ENCODE results near the gene ZFTA.
"Not testable (repeated sequence)": the region's sequence is repeated elsewhere in the genome, so short reads cannot be mapped to it uniquely, and the experiment has no call there.

Gene ZFTA

DNA sequence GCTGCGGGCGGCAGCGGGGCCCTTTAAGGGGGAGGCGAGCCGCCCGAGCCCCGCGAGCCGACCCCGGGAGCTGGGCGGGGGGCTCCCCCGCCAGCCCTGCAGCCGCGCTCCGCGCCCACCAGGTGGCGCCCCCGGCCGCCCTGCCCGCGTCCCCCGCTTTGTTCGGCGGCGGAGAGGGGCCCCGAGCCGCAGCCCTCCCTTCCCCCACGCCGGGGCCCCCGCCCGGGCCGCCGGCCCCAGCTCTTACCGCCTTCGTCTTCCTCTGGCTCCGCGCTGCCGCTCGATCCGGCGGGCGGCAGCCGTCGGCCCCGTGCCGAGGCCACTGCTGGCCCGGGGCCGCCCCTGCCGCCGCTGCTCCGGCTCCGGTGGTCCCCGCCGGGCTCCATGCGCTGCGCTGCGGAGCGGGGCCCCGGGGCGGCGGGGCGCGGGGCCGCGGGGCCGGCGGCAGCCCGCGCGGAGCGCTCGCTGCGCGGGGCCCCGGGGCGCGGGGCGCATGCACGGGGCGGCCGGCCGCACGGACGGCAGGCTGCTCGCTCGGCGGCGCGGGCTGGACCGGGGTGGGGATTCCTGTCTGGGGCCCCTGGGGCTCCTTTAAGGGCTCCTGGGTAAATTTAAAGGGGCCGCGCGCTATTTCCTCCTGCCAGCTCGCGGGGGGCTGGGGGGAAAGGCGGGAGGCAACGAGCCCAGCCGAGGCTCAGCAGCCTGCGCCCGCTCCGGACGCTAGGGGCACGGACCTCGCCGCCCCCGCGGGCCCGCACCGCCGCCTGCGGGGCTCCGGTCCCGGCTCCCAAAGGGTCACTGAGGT, at the start of gene ZFTA:
Gene ZFTA (minus strand): TSS at position 539 of the 805 bp plus-strand sequence. CDS start 153 bp downstream, at position 386.
- DNase-seq (ENCODE audit: low spot score): peak; percentile 42

DNA sequence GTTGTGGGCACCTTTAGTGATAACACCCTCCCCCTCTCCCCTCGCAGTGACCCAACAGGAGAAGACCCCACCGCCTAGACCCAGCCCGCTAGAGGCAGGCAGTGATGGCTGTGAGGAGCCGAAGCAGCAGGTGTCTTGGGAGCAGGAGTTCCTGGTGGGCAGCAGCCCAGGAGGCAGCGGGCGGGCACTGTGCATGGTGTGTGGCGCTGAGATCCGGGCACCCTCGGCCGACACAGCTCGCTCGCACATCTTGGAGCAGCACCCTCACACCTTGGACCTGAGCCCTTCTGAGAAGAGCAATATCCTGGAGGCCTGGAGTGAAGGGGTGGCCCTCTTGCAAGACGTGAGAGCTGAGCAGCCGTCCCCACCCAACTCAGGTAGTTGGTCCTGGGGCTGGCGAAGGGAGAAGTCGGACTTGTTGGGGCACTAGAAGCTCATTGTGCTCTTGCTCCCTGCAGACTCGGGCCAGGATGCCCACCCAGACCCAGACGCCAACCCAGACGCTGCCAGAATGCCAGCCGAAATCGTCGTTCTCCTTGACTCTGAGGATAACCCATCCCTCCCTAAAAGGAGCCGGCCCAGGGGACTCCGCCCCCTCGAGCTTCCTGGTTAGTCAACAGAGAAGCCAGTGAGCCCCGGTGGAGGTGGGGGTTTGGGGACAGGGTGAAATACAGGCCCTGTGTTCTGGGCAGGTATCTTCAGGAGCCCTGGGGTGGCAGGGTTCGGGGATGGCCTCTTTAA, 49.4 kb upstream of the ZFTA start:
- no peak for DNase-seq (ENCODE audit: low spot score)

DNA sequence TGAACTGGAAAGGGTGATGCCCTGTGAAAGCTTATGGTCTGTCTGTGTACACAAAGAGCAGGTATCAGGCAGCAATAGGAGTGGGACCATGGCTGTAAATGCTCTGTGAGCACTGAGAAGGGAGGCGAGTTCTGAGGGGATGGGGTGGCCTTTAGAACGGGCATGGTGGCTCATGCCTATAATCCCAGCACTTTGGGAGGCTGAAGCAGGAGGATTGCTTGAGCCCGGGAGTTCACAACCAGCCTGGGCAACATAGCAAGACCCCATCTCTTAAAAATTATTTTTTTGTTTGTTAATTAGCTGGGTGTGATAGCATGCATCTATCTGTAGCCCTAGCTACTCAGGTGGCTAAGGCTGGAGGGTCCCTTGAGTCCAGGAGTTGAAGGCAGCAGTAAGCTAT, 48.2 kb upstream of the ZFTA start:
- no peak for DNase-seq (ENCODE audit: low spot score)

DNA sequence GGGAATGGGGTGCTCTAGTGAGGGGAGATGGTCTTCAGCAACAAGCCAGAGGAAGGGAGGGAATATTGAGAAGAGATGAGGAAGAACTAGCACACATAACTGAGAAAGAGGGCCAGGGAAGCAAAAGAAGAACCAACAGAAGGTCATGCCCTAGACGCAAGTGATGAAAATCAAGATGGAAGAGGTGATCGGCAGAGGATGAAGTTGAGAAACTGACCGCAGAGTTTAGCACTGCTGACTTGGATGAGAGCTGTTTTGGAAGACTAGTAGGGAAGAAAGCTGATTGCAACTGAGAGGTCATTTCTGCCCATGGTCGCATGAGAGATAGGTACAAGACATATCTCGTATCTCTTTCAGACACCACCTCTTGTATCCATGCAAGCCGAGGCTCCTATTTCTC, 47.6 kb upstream of the ZFTA start:
- no peak for DNase-seq (ENCODE audit: low spot score)

DNA sequence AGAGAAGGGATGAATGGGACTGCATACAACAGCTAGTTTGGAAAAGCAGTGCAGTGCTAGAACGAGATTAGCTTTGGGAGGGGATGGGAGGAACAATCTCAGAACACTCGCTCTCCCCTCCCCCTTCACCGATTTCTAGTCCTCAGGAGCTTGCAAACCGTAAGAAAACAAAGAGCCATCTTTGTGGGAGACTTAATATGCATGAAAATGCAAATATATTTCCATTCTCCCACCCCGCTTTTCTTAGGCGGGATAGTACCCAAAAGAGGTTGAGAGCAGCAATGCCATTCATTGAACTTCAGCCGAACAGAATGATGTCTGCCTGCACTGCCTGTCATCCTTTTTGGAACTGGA, 45.8 kb upstream of the ZFTA start:
- no peak for DNase-seq (ENCODE audit: low spot score)

DNA sequence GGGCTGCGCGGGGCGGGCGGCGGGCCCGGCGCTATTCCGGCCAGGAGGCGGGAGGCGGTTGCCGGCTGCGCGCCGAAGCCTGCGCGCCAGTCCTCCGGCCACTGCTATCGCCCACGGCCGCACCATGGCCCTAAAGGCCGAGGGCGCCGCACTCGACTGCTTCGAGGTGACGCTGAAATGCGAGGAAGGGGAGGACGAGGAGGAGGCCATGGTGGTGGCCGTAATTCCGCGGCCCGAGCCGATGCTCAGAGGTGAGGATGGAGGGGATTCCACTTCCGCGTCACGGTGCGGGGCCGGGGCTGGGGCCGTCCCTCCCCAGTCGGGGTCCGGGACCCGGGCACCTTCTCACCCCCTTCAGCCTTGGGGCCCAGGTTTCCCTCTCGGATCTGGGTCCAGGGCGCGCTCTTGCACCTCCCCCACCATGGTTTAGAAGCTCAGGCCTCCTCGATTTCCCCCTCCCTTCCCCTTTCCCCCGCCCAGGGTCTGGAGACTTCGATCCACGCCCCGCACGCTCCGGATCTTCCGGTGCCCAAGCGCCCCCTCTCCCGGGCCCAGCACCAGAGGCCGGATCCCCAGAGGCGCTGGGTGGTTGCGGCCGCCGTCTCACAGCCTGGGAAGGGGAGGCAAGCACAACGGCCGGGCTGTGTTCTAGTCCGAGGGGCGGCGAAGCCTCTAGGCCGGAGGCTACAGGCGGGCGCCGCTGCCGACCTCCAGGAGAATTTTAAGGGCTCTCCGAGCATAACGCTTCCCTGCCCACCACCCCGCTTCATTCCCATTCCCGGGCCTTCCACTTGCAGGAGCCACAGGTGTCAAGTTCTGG, 45.2 kb upstream of the ZFTA start:
- DNase-seq (ENCODE audit: low spot score): no peak

DNA sequence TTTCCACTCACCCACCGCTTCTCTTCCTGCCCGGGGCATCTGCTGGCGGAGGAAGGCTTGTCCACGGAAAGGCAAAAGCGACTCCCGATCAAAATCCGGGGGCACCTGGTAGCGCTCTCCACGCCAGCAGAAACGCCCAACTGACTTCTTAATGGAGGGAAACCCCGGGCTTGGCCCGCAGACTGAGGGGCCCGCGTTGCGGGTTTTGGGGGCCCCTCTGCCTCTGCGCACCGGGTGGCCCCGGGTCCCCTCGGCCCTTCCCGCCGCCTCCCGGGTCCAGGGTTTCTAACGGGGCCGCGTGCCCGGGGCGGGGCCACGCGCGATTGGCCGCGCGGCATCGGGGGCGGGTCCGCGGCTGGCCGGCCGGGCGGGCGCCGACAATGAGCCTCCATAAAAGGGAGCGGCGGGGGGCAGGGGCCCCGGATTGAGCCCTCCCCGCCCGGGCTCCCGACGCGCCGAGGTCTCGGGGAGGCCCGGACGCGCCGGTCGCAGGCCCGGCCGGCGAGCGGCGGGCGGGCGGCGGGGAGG, 44.5 kb upstream of the ZFTA start, which contains the start of gene SPINDOC:
Gene SPINDOC (plus strand): TSS at position 422 of the 528 bp plus-strand sequence. CDS start 231 bp downstream, outside the sequence.
- DNase-seq (ENCODE audit: low spot score): peak; percentile 71

DNA sequence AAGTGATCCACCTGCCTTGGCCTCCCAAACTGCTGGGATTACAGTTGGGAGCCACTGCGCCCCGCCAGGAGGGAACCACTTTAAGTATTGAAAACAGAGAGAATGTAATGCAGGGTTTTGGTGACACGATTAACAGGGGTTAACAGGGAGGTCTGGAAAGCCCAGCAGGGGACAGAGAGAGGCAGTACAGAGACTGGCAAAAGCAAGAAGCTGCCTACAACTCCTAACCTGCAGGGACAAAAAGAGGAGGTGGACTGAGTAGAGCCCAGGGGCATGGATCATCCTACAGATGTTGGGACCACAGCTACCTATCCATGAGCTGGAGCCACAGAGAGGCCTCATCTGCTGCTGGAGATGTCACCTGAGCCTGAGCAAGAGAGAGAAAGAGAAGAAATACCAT, 42.9 kb upstream of the ZFTA start:
- DNase-seq (ENCODE audit: low spot score): no peak

DNA sequence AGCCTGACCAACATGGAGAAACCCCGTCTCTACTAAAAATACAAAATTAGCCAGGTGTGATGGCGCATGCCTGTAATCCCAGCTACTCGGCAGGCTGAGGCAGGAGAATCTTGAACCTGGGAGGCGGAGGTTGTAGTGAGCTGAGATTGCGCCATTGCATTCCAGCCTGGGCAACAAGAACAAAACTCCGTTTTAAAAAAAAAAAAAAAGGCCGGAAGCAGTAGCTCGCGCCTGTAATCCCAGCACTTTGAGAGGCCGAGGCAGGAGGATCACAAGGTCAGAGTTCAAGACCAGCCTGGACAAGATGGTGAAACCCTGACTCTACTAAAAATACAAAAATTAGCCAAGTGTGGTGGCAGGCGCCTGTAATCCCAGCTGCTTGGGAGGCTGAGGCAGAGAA, 41.8 kb upstream of the ZFTA start:
- not testable (repeated sequence) for DNase-seq (ENCODE audit: low spot score)

DNA sequence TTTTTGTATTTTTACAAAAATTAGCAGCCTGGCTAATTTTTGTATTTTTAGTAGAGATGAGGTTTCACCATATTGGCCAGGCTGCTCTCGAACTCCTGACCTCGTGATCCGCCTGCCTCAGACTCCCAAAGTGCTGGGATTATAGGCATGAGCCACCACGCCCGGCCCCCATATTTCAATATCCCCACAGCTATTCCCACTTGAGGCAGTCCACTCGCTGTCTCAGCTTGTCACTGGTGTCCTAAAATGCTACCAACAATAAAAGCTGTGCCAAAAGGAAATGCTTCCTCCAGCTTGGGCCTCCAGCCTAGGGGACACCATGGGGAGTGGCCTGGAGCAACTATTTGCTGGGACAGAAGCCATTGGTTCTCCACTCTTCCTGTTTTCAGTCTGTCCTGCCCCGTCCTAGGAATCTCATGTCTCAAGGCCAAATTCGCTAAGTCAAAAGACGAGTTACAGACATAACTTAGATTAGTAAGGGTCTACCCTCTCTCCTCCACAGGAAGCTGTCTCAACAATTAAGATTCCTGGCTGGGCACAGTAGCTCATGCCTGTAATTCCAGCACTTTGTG, 37.4 kb upstream of the ZFTA start:
- peak; percentile 63 for DNase-seq (ENCODE audit: low spot score)

DNA sequence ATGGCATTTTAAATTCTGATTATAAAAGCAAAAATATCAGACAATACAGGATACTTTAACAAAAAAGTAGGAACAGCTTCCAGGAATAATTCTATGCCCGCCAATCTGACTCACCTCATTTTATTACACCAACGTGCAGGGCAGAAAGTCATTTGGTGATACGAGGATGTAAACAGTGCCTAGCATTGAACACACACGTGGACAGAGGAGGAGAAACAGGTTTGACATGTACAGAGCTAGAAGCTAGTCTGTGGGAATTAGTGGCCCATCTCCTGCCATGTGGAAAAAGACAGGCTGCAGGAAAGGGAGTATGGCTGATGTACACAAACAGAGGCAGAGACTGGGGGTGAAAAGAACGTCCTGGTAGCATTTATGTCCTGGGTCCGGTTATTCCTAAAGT, 35.7 kb upstream of the ZFTA start:
- no peak for DNase-seq (ENCODE audit: low spot score)

DNA sequence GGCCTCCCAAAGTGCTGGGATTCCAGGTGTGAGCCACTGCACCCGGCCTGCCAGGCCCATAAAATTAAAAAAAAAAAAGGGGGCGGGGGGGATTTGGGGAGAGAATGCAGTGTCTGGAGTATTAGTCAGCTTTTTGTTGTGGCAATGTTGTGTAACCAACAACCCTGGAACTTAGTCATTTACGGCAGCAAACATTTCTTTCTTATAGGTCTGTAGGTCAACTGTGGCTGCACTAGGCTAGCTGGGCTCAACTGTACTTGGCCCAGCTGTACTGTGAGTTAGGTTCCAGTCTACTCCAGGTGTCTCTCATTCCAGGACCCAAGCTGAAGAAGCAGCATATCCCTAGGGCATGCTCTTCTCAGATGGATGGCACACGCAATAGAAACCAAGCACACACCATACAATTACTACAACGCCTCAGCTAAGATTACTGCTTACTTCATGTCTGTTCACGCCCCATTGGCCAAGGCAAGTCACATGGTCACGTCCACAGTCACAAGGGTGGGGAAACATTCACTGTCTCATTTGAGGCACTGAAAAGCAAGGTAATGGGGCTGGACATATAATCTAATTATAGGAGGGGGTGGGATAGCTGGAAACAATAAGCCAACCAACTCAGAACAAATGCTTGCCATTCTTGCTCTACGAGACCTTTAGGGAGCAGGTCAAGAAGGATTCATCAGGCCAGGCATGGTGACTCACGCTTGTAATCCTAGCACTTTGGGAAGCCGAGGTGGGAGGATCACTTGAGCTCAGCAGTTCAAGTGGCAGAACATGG, 34.3 kb upstream of the ZFTA start:
- DNase-seq (ENCODE audit: low spot score): no peak

DNA sequence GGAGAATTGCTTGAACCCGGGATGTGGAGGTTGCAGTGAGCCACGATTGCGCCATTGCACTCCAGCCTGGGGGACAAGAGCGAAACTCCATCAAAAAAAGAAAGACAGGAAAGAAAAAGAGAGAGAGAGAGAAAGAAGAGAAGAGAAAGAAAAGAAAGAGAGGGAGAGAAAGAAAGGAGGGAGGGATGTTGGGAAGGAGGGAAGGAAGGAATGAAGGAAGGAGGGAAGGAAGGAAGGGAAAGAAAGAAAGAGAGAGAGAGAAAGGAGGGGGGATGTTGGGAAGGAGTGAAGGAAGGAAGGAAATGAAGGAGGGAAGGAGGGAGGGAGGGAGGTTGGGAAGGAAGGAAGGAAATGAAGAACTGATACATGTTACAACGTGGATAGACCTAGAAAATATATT, 32.3 kb upstream of the ZFTA start:
- DNase-seq (ENCODE audit: low spot score): no peak

DNA sequence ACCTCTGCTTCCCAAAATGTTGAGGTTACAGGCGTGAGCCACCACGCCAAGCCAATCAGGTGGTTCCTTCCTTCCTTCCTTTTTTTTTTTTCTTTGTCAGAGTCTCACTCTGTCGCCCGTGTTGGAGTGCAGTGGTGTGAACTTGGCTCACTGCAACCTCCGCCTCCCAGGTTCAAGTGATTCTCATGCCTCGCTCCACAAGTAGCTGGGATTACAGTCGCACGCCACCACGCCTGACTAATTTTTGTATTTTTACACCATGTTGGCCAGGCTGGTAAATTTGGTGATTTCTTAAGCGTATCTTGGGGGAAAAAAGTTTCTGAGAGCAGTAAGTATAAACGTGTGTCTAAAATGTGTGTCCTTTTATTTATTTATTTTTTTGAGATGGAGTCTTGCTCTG, 26.5 kb upstream of the ZFTA start:
- DNase-seq (ENCODE audit: low spot score): no peak

DNA sequence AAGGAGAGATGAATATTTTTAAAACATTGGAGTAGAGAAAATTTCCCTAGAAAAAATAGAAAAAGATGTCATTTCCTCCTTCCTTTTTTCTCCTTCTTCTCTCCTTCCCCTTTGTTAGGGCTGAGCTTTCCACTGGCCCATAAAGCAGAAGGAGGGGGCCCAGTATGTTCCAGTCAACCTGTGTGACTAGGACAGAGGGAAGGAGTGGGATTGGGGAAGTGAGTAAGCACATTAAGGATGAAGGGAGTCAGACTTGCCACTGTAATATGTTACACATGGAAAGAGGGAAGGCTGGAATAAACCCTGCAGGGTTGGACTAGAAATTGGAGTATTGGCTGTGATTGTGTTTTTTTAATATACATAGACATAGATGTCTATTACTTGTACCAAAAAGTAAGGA, 24.6 kb upstream of the ZFTA start:
- DNase-seq (ENCODE audit: low spot score): no peak

DNA sequence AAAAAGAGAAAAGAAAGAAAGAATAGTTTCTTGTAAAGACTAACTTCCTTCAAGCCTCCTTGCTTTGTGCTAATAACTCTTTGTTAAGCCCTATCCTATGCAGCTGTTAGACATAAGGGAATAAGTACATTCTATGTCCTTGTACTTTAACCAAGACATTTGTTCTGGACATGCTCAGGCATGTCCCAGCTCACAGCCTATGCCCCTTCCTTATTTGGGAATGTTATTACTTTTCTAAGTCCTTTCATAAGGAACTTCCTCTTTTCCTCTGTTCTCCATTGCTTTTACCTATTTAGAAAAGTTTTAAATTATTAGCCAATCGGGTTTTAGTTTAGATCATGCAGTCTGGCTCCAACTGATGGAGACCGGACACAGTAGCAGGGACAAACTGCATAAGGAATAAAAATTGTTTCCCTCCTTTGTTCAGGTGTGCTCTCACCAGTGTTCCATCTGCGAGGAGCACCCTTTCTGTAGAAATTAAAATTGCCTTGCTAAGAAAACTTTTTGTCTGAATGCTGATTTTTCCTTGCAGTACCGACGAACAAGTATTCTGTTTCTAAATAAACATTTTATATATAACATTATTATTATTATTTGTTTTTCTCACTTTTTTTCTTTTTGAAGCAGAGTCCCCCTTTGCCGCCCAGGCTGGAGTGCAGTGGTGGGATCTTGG, 23.1 kb upstream of the ZFTA start:
- DNase-seq (ENCODE audit: low spot score): no peak

DNA sequence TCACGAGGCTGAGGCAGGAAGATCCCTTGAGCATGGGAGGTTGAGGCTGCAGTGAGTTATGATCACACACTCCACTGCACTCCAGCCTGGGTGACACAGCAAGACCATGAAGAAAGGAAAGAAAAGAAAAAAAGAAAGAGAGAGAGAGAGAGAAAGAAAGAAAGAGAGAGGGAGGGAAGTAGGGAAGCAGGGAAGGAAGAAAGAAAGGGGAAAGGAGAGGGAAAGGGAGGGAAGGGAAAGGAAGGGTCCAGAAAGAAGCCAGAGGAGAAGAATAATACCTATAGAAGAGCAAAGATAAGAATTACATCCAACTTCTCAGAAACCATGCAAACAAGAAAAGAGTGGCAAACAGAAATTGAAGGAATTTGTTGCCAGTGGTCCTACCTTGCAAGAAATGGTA, 17.2 kb upstream of the ZFTA start:
- DNase-seq (ENCODE audit: low spot score): no peak

DNA sequence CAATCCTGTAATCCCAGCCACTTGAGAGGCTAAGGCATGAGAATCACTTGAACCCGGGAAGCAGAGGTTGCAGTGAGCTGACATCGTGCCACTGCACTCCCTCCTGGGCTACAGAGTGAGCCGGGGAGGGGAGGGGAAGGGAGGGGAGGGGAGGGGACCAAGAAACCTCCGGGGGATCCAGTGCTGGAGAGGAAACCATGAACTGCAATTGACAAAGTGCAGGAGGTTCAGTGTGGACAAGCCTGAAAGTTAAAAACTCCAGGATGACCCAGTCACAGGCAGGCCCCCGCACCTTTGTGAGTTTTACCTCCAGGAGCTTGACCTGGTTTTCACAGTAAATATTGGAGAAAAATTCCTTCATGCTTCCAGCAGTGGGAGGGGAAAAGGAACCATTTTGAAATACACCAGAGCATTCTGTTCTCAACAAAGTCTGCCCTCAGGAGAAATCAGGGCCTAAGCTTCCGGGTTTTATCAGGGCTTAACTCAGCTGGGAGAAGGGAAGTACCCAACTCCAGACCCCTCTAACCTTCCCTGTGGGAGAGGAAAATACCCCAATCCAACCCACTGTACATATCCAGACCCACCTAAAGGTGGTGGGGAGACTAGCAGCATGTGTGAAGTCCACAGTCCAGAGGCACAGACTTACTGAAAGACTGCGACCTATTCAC, 15.5 kb upstream of the ZFTA start:
- no peak for DNase-seq (ENCODE audit: low spot score)

DNA sequence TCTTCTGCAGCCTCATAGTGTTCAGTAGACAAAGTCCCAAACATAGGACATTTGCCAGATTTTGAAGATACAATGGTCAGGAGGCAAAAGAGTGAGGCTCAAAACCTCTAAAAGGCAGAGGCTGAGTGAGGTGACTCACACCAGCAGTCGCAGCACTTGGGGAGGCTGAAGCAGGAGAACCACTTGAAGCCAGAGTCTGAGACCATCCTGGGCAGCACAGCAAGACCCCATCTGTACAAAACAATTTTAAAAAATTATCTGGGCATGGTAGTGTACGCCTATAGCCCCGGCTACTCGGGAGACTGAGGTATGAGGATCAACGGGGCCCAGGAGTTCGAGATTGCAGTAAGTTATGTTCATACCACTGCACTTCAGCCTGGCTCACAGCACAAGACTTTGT, 14.2 kb upstream of the ZFTA start:
- no peak for DNase-seq (ENCODE audit: low spot score)

DNA sequence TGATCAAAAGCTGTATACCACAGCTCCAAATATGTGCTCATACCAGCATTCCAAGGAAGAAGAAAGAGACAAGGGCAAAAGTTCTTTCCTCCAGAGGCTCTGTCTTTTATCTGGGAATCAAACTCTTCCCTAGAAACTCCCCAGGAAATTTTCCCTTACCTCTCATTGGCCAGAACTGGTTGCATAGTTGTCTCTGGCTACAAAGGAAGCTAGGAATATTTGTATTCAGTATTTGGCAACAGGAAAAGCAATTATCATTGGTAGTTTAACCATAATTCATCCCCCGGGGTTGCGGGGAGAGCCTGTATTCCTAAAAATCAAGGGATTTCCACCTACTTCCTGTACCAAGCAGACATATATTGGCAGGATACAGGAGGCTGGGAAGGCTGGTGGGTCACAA, 10.5 kb upstream of the ZFTA start:
- DNase-seq (ENCODE audit: low spot score): no peak

Data from kidney capillary endothelial cell (primary cell).